Measurements from ENCODE around the gene IL1RAPL1.
"Not testable (repeated sequence)": the region's sequence is repeated elsewhere in the genome, so short reads cannot be mapped to it uniquely, and the experiment has no call there.

The IL1RAPL1 gene

GRCh38 chrX:28988246-28988645, 401.0 kb downstream of the IL1RAPL1 start:
- DNase-seq = no peak

- DNase-seq = no peak
These were observed 410.6 kb downstream of the IL1RAPL1 start for GRCh38 chrX:28997706-28998463.

GRCh38 chrX:28998609-28999135, 411.4 kb downstream of the IL1RAPL1 start:
- DNase-seq = no peak

- no peak for DNase-seq
These were observed 425.6 kb downstream of the IL1RAPL1 start for GRCh38 chrX:29012867-29013266.

DNA sequence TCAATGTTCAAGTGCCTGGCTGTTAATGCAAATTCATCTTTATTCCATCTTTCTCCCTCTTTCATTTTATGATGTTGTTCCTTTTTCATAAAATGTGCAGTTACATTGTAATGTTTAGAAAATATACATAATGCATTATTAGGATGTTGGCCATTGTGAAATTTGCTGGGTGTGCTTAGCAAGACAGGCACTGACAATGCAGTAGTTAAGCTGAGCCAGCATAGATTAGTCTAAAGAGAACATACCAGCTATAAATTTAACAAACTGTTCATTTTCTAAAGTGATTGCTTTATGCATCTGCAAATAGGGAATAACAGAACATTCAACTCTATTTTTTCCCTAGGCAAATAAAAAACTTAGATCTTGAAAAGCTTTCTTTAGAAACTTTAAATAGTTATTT, 436.0 kb downstream of the IL1RAPL1 start:
- no peak for DNase-seq

DNA sequence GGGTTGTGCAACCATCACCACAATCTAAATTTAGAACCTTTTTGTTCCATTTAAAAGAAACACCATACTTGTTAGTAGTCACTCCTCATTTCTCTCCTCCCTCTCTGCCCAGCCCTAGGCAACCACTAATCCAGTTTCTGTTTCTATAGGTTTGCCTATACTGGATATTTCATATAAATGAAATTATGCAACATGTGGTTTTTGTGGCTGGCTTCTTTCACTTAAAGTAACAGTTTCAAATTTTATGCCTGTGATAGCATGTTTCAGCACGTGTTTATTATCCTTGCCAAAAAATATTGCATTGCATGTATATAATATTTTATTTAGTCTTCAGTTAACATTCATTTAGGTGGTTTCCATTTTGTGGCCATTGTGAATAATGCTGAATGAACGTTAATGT, 437.6 kb downstream of the IL1RAPL1 start:
- DNase-seq = no peak

GRCh38 chrX:29039501-29039900, 452.3 kb downstream of the IL1RAPL1 start:
- DNase-seq = no peak

- no peak for DNase-seq
These were observed 452.9 kb downstream of the IL1RAPL1 start for GRCh38 chrX:29040160-29040559.

DNA sequence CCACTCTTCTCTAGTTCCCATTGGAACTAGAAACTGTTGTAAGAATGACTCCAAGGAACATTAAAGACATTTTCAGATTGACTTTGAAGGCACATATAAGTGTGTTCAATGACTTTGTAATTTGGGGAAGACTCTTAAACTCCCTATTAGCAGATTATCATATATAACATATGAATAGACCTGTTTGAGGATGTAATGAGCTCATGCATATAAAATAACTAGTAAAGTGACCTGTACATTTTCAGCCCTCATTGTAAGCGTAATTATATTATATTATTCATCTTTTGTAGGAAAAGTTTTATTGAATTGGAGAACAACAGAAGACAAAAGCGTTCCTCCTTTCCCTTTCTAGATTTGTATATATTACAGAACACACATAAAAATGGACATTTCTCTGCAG, 455.1 kb downstream of the IL1RAPL1 start:
- no peak for DNase-seq

- no peak for DNase-seq
These were observed 456.5 kb downstream of the IL1RAPL1 start for GRCh38 chrX:29043746-29044145.

DNA sequence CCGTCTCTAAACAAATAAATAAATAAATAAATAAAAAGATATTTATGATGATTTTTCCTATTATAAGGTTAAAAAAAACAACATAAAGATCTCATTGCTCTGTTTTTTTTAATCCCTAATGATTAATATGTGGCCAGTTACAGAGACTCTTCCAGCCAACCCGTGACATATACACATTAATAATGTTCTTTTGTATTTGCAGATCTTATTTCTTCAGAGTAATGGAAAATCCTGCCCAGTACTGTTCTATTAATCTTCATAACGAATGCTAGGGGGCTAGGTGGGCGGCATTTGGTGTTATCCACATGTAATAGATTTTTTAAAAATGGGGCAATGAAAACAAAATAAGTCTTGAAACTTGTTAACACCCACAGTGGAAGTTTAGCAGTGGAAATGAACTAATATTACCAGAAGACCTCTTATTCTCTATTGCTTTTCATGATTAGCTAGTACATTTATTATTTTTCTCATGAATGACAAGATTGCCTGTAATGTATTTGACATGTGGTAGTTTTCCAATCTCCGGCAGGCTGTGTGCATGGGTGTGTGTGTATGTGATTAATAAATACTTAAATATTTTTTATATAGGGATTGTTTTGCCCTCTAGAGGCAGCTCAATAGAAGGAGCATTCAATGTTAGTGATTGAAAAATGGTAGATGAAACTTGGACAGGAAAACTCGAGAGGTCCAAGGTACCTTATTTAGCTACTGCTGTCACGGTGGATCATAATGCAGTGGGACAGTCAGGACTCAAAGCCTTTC, 457.4 kb downstream of the IL1RAPL1 start:
- DNase-seq = no peak

DNA sequence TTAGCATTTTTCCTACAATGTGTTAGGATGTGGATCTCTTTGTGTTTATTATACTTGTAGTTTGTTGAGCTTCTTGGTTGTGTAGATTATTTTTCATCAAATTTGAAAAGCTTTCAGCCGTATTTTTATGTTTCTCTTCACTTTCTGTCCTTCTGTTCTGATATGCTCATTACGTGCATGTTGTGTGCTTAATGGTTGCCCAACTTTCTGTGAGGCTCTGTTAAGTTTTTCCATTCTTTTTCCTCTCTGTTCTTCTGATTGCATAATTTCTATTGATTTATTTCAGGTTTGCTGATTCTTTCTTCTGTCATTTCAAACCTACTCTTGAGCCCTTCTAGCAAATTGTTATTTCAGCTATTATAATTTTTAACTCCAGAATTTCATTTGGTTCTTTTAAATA, 478.2 kb downstream of the IL1RAPL1 start:
- DNase-seq = no peak

DNA sequence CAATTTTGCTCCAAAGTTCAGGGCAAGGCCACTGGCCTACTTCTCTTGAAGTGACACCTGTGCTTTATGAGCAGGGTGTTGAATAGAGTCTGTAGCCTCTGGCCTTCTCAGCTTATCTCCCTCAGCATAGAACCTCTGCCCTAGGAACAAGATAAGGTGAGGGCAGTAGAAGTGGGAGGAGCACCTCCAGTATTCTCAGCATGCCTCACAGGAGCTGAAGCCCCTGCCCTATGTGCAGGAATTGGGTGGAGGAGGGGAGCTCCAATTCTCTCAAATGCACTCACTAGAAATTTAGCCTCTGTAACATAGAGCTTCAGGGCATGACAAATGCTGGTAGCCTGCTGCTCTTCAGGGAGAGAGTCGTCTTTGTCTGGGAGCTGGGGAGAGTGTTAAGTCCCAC, 479.3 kb downstream of the IL1RAPL1 start:
- DNase-seq = no peak

GRCh38 chrX:29067351-29067750, 480.1 kb downstream of the IL1RAPL1 start:
- no peak for DNase-seq

DNA sequence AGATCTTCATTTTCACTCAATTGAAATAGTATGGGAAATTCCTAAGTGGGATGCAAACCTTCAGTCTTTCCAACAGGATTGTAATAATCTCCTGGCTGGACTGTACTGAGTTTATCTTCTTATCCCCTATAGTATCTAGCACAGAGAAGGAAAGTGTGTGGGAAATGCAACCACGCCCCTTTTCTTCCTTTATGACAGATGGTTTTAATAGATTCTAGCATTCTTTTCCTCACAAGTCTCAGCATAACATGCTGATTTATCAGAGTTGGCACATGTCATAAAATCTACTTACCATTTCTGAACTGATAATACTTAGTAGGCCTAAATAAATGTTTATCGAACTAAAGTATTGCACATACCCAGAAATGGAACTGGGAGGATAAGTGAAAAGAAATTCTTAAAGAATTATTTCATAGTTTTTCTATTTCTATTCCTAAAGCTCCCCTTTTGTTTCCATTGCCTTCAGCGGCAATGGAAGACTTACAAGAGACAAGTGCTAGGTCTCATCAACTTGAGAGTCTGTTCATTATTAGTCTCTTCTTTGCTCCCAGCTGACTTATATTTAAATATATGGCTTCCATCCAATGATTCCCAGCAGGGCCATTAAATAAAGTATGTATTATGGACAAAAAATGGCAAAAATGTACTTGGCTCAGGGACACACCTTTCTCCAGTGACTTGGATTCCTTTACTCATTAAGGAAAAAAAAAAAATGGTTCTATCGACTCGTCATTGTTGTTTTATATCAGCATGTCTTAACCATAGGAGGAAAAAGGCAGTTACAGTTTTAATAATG, 484.5 kb downstream of the IL1RAPL1 start:
- DNase-seq = no peak

DNA sequence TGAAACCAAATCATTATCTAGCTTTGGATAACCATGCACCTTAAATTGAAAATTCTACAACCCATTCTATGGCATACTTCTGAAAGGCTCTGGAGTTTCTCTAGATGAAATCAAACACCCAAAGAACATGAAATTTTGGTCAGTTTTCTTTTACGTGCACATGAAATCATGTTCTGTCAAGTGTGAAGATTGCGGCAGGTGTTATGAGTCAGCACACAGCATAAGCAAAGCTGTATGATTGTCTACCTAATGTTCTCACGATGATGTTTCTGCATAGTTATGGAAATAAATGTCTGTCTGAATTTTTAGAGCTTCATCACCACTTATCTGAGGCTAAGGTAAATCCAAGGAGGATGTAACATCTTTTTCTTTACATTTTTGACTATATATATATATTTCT, 495.3 kb downstream of the IL1RAPL1 start:
- DNase-seq = no peak

- DNase-seq = no peak
These were observed 496.6 kb downstream of the IL1RAPL1 start for GRCh38 chrX:29083823-29084222.

DNA sequence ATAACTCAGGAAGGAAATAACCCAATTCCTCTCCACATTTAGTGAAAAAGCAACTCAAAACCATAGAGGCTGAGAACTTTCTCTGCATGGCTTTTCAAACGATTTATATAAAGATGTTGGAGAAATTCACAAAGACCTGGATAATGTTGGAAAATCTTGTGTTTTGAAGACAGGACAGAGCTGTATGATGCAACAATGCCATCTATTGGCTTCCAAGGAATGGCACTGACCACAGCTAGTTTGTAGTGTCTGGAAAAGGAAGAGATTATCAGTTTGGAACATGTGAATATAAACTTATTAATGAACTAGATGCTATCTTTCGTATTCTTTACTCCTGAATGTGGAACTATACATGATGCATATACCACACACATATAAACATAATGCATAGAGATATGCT, 503.6 kb downstream of the IL1RAPL1 start:
- no peak for DNase-seq

DNA sequence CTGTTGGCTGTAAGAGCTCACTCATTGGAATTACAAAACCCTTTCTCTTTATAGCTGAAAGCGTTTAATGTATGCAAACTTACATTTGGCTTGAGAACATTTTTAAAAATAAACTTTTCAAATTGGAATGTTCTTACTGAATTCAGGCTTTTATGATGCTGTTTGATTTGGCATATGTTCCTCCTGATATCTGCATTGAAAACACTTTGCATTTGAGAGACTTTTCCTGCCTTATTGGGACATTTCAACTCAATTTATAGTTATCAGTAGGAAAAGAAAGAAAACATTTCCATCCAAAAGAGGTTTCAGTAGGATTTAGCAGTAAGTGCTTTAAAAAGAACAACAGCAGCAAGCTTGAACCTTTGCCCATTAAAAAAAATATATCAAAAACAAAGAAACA, 520.0 kb downstream of the IL1RAPL1 start:
- DNase-seq = no peak

DNA sequence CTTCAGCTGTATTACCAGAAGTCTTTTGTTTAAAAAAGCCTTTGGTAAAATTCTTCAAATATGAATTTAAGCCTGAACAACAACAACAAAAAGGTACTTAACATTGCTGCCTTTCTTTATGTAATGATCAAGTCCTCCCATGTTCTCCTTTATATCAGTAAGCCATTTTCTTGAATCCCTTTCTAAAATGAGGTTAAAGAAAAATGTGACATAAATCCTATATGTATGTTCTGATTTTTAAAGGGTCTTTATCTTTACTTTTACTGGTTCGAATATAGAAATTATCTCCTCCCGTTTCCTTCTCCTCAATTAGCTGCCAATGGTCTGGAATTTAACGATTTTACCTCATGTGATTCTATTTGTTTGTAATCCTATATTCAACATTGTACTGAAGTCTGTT, 522.8 kb downstream of the IL1RAPL1 start:
- no peak for DNase-seq

- no peak for DNase-seq
These were observed 526.0 kb downstream of the IL1RAPL1 start for GRCh38 chrX:29113221-29113620.

DNA sequence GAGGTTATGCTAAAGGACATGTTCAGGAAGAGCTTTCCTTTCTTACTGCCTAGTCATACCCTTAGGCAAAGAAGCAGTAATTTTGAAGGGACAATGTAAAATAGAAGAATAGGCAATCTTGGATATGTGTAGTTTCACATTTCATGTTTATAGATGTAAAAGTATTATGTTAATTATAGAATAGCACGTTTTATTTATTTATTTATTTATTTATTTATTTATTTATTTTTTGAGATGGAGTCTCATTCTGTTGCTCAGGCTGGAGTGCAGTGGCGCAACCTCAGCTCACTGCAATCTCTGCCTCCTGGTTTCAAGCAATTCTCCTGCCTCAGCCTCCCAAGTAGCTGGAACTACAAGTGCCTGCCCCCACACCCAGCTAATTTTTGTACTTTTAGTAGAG, 535.6 kb downstream of the IL1RAPL1 start:
- DNase-seq = not testable (repeated sequence)

GRCh38 chrX:29130905-29131304, 543.7 kb downstream of the IL1RAPL1 start:
- no peak for DNase-seq
